Measurements from ENCODE around the gene PRDM11. TPM values are rescaled to one million over a fixed set of nuclear protein-coding genes. Genes with fewer than 3 reads are reported as not detected.
A peak's percentile ranks its signal among the peaks of the same experiment; 100 is the strongest.

PRDM11 gene
- total and polyA plus RNA-seq, 2 of the 8 experiments (the other 6 are each of a cell fraction or from before 2014, with no cell fraction given), result 3.6 to 11.7 TPM

DNA sequence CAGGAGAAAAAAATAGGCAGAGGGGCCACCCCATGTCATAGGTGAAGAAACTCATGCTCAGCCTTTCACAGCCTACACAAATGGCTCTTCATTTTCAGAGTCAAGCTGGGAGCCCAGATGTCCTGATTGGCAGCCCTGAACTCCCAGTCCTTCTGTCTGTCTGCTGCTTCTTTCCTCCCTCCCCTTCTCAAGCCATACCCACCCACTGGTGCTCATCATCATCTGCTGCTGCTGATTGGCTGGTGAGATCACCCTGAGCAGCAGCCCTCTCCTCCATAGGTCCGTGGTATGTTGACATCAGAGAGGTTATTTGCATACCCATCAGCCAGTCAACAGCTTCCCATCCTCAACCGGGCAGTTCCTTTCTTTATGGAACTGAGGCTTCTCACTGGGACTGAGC lies 46.1 kb upstream of the PRDM11 start:
- no peak overlapping the region for H4K8ac ChIP-seq (ENCODE audit: extremely low read depth, insufficient read depth, low read length)
- 65% methylated on average over 2 of the region's 2 CpGs; no CpG with 5 or more reads in 1 of the 2 experiments for WGBS, 2 experiments (ENCODE audit: extremely low coverage in 1 of 2, insufficient coverage in 1 of 2, insufficient read length in 1 of 2, insufficient replicate concordance in 2 of 2, low coverage in 1 of 2, low lambda C conversion rate in 2 of 2, missing lambda C conversion rate in 1 of 2)
- H3K9me3 ChIP-seq (ENCODE audit: insufficient read depth in 2 of 2, low read depth in 1 of 2, low read length in 1 of 2), result no peaks in the 10 kb centered on the region
- H3K4ac ChIP-seq (replicated peaks; ENCODE audit: insufficient read length, low read depth, low read length), result no peak overlapping the region
- no peak overlapping the region for H2BK120ac ChIP-seq (replicated peaks; ENCODE audit: low read depth, low read length)
- no peaks in the 10 kb centered on the region for H4K20me1 ChIP-seq (replicated peaks in 1 of 2; ENCODE audit: control insufficient read depth in 1 of 2, insufficient read depth in 2 of 2, low read length in 2 of 2)
- no peak overlapping the region for H2AFZ ChIP-seq (ENCODE audit: low read length)
- H3K79me1 ChIP-seq (ENCODE audit: low read depth, low read length), result no peaks in the 10 kb centered on the region
- DNase-seq (ENCODE audit: low read depth in 1 of 2, low spot score in 2 of 2) (peak in 1 of 2 experiments; percentile 48), FAIRE-seq (peak; percentile 88)
- TF ChIP-seq, protein P1, sequence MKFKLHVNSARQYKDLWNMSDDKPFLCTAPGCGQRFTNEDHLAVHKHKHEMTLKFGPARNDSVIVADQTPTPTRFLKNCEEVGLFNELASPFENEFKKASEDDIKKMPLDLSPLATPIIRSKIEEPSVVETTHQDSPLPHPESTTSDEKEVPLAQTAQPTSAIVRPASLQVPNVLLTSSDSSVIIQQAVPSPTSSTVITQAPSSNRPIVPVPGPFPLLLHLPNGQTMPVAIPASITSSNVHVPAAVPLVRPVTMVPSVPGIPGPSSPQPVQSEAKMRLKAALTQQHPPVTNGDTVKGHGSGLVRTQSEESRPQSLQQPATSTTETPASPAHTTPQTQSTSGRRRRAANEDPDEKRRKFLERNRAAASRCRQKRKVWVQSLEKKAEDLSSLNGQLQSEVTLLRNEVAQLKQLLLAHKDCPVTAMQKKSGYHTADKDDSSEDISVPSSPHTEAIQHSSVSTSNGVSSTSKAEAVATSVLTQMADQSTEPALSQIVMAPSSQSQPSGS (IDR thresholded peaks at IDR 0.05; ENCODE audit: low read length), result no peak
- TF ChIP-seq JUND (IDR thresholded peaks at IDR 0.05; ENCODE audit: low read length) (no peak), BRCA1 (IDR thresholded peaks at IDR 0.05; ENCODE audit: low read depth, low read length) (no peak), SP1 (IDR thresholded peaks at IDR 0.05; ENCODE audit: low read depth, low read length) (peak; percentile 63; the same call in 1 of the 2 replicates), SAP30 (IDR thresholded peaks at IDR 0.05; ENCODE audit: insufficient read depth, insufficient replicate concordance, low read length) (no peak), FOSL1 (IDR thresholded peaks at IDR 0.05; ENCODE audit: insufficient read depth, low read depth, low read length) (no peak)
- TF ChIP-seq, protein P2, sequence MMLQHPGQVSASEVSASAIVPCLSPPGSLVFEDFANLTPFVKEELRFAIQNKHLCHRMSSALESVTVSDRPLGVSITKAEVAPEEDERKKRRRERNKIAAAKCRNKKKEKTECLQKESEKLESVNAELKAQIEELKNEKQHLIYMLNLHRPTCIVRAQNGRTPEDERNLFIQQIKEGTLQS (IDR thresholded peaks at IDR 0.05; ENCODE audit: insufficient read depth, low read depth, low read length), result no peak
- H3K36me3 ChIP-seq (ENCODE audit: control insufficient read depth in 2 of 4, insufficient read depth in 4 of 4, low read length in 3 of 4), result no peaks in the 10 kb centered on the region
- no peaks in the 10 kb centered on the region; a peak in 1 of 7 replicates for H3K4me1 ChIP-seq (replicated peaks in 1 of 4; ENCODE audit: control insufficient read depth in 3 of 4, insufficient read depth in 4 of 4, low read length in 3 of 4)
- H3K18ac ChIP-seq (ENCODE audit: extremely low read depth, low read length), result no peak overlapping the region
- H3K23me2 ChIP-seq (ENCODE audit: low read depth, low read length), result no peaks in the 10 kb centered on the region
- no peak overlapping the region for H4K91ac ChIP-seq (replicated peaks; ENCODE audit: insufficient read length, low read length)
- no peak overlapping the region for H2BK12ac ChIP-seq (ENCODE audit: low read depth, low read length)
- H3K23ac ChIP-seq (ENCODE audit: insufficient read length), result no peak overlapping the region
- no peak overlapping the region for H3K56ac ChIP-seq (replicated peaks; ENCODE audit: insufficient read length, low read depth, low read length)
- H2BK5ac ChIP-seq (ENCODE audit: low read depth, low read length), result no peak overlapping the region
- no peak overlapping the region for H2BK15ac ChIP-seq (ENCODE audit: low read length)
- no peak overlapping the region for H3K4me3 ChIP-seq (ENCODE audit: extremely low read depth in 1 of 4, insufficient read depth in 2 of 4, low read depth in 3 of 4, low read length in 4 of 4)
- H3K9ac ChIP-seq (replicated peaks in 1 of 4; ENCODE audit: extremely low read depth in 1 of 4, low read depth in 3 of 4, low read length in 3 of 4), result no peak overlapping the region
- no peaks in the 10 kb centered on the region for H3K27me3 ChIP-seq (replicated peaks in 1 of 4; ENCODE audit: control insufficient read depth in 3 of 4, extremely low read depth in 1 of 4, insufficient read depth in 3 of 4, low read length in 3 of 4)
- ChIA-PET POLR2A (ENCODE audit: partially characterized antibody) (interaction anchor here (1.1 to 1.5 kb wide), 4 partner anchors 9 to 173 kb away, joined by 3 to 6 read pairs (median 4); no protein-coding TSS in a partner anchor), CTCF (ENCODE audit: partially characterized antibody) (interaction anchor here (0.5 to 34.2 kb wide), 18 partner anchors 10 to 1528 kb away, joined by 3 to 1347 read pairs (median 4); no protein-coding TSS in a partner anchor)
- no peak overlapping the region for H3K27ac ChIP-seq (ENCODE audit: low read depth, low read length)
- no peak overlapping the region for H4K5ac ChIP-seq (ENCODE audit: insufficient read length, low read depth, low read length)
- no peak overlapping the region for H2AK5ac ChIP-seq (ENCODE audit: low read depth, low read length)
- H3K4me2 ChIP-seq (ENCODE audit: insufficient read depth in 1 of 2, low read depth in 2 of 2, low read length in 2 of 2), result no peak overlapping the region
- H2BK20ac ChIP-seq (ENCODE audit: low read length), result no peak overlapping the region
- no peak overlapping the region for H3K14ac ChIP-seq (ENCODE audit: insufficient read length)
- no peaks in the 10 kb centered on the region for H3K79me2 ChIP-seq (ENCODE audit: control insufficient read depth in 1 of 2, insufficient read depth in 2 of 2, low read length in 2 of 2)

All from H1 (cell line).